Neural progenitor cell (in vitro differentiated cells): Measurements from ENCODE around the gene HNRNPD.

Source experiments
- EZH2 ChIP-seq: fragments of 200-600 bp; sonication (generic); IDR thresholded peaks from 2 replicates; pipeline ENCODE4 v1.6.1; 2017; ENCODE audit warnings: antibody characterized with exemption, mild to moderate bottlenecking, moderate library complexity
- TF ChIP-seq, protein P1 (sequence below): fragments of 200-600 bp; sonication (generic); IDR thresholded peaks from 2 replicates; pipeline ENCODE4 v1.5.1; 2017; ENCODE audit warnings: antibody characterized with exemption, mild to moderate bottlenecking

DNA sequence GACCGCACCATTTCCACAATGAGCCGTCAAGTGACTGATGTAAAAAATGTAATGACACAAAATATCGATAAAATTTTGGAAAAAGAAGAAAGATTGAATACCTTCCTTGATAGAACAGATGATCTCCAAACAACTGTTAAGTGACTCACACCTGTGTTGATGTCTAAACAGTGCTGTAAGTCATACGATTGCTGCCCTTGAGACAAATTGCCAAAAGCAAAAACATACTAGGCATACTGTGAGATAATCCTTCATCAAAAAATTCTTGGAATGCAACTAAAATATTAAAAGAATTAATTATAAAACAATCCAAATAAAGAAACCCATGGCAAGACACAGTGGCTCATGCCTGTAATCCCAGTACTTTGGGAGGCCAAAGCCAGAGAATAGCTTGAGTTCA is 53.4 kb downstream of the HNRNPD start:
- TF ChIP-seq EZH2, result no peak
- TF ChIP-seq, protein P1, sequence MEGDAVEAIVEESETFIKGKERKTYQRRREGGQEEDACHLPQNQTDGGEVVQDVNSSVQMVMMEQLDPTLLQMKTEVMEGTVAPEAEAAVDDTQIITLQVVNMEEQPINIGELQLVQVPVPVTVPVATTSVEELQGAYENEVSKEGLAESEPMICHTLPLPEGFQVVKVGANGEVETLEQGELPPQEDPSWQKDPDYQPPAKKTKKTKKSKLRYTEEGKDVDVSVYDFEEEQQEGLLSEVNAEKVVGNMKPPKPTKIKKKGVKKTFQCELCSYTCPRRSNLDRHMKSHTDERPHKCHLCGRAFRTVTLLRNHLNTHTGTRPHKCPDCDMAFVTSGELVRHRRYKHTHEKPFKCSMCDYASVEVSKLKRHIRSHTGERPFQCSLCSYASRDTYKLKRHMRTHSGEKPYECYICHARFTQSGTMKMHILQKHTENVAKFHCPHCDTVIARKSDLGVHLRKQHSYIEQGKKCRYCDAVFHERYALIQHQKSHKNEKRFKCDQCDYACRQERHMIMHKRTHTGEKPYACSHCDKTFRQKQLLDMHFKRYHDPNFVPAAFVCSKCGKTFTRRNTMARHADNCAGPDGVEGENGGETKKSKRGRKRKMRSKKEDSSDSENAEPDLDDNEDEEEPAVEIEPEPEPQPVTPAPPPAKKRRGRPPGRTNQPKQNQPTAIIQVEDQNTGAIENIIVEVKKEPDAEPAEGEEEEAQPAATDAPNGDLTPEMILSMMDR, result no peak
